Ovary (tissue), 3 donors: ENCODE results near the gene ARL5C.

Experiments used
- POLR2A ChIP-seq: fragments of 450-650 bp; IDR thresholded peaks from one replicate; pipeline ENCODE4 v1.6.1; 2017; ENCODE audit warnings: antibody characterized with exemption, mild to moderate bottlenecking, moderate library complexity
- TF ChIP-seq, protein P1 (sequence below), 3 donors: fragments of 450-650 bp in 2 of 3; fragments of 200-600 bp in 1 of 3; IDR thresholded peaks; one replicate each; pipeline versions ENCODE4 v1.5.1 to v1.8.0; 2016 to 2022; ENCODE audit warnings: antibody characterized with exemption in 3 of 3, mild to moderate bottlenecking in 1 of 3
- donor health status: DM: no; HTN: no; CAD: no.

- no peak for TF ChIP-seq POLR2A
- TF ChIP-seq, protein P1, sequence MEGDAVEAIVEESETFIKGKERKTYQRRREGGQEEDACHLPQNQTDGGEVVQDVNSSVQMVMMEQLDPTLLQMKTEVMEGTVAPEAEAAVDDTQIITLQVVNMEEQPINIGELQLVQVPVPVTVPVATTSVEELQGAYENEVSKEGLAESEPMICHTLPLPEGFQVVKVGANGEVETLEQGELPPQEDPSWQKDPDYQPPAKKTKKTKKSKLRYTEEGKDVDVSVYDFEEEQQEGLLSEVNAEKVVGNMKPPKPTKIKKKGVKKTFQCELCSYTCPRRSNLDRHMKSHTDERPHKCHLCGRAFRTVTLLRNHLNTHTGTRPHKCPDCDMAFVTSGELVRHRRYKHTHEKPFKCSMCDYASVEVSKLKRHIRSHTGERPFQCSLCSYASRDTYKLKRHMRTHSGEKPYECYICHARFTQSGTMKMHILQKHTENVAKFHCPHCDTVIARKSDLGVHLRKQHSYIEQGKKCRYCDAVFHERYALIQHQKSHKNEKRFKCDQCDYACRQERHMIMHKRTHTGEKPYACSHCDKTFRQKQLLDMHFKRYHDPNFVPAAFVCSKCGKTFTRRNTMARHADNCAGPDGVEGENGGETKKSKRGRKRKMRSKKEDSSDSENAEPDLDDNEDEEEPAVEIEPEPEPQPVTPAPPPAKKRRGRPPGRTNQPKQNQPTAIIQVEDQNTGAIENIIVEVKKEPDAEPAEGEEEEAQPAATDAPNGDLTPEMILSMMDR (IDR thresholded peaks at IDR 0.05) = no peak
These were observed 29.1 kb upstream of the ARL5C start for GRCh38 chr17:39194985-39195524.
